Sigmoid colon (tissue), 4 donors: Measurements from ENCODE around the gene SLC6A11.

Experiments
- CTCF ChIP-seq, 4 experiments: fragments of 450-650 bp in 3 of 4; fragments of 200-600 bp in 1 of 4; IDR thresholded peaks; one replicate each; pipeline ENCODE4 v1.5.1; 2016 to 2019; ENCODE audit warnings: antibody characterized with exemption in 4 of 4, mild to moderate bottlenecking in 3 of 4, moderate library complexity in 2 of 4
- POLR2A ChIP-seq, 2 donors: fragments of 450-650 bp; IDR thresholded peaks; one replicate each; pipeline ENCODE4 v1.6.1; 2016; ENCODE audit warnings: antibody characterized with exemption in 2 of 2, mild to moderate bottlenecking in 2 of 2, moderate library complexity in 2 of 2
- POLR2AphosphoS5 ChIP-seq, 4 donors: sonication (generic); formaldehyde crosslinking; IDR thresholded peaks; one replicate each; pipeline ENCODE4 v1.6.1; 2017; ENCODE audit warnings: antibody characterized with exemption in 4 of 4

- TF ChIP-seq CTCF (IDR thresholded peaks at IDR 0.05) (no peak), POLR2A (IDR thresholded peaks at IDR 0.05) (no peak), POLR2AphosphoS5 (IDR thresholded peaks at IDR 0.05) (no peak)
Measured at GRCh38 chr3:10982782-10983181, 166.8 kb downstream of the SLC6A11 start.
